Mesendoderm (in vitro differentiated cells): ENCODE data around the gene CCDC71.

Source experiments
- DNase-seq: peaks from one replicate; pipeline ENCODE4 v3.0.0; 2013
- H2AK5ac ChIP-seq: 2 replicates; pipeline ENCODE4 v1.6.1; 2013; ENCODE audit warnings: low read length, inconsistent platforms
- H2BK120ac ChIP-seq: 2 replicates; pipeline ENCODE4 v1.6.1; 2013; ENCODE audit warnings: low read depth, mild to moderate bottlenecking, low read length, moderate library complexity, mixed read lengths
- H2BK15ac ChIP-seq: replicated peaks from 2 replicates; pipeline ENCODE4 v1.6.1; 2013; ENCODE audit warnings: low read depth, mild to moderate bottlenecking, moderate library complexity
- H2BK5ac ChIP-seq: 2 replicates; pipeline ENCODE4 v1.6.1; 2013; ENCODE audit warnings: low read length, inconsistent platforms
- H3K18ac ChIP-seq: 2 replicates; pipeline ENCODE4 v1.6.1; 2013; ENCODE audit warnings: mild to moderate bottlenecking, low read length, mixed read lengths
- H3K23ac ChIP-seq: one replicate; pipeline ENCODE4 v1.6.1; 2013; ENCODE audit warnings: low read length
- H3K27ac ChIP-seq: 2 replicates; pipeline ENCODE4 v1.5.1; 2013; ENCODE audit warnings: low read depth, mild to moderate bottlenecking, inconsistent platforms, low read length, moderate library complexity
- H3K27me3 ChIP-seq: 2 replicates; pipeline ENCODE4 v1.6.1; 2013; ENCODE audit warnings: low read length, control low read depth, mild to moderate bottlenecking, inconsistent platforms; ENCODE audit not compliant: insufficient read depth, poor library complexity
- H3K36me3 ChIP-seq: 2 replicates; pipeline ENCODE4 v1.6.1; 2013; ENCODE audit warnings: low read length, inconsistent platforms; ENCODE audit not compliant: control insufficient read depth, insufficient read depth
- H3K4ac ChIP-seq: one replicate; pipeline ENCODE4 v1.6.1; 2013; ENCODE audit warnings: low read depth, mild to moderate bottlenecking, low read length, moderate library complexity
- H3K4me1 ChIP-seq: 2 replicates; pipeline ENCODE4 v1.6.1; 2013; ENCODE audit warnings: low read depth, low read length, inconsistent platforms; ENCODE audit not compliant: control insufficient read depth
- H3K4me2 ChIP-seq: 2 replicates; pipeline ENCODE4 v1.6.1; 2013; ENCODE audit warnings: low read length
- H3K4me3 ChIP-seq: 2 replicates; pipeline ENCODE4 v1.5.1; 2013; ENCODE audit warnings: mild to moderate bottlenecking, low read length
- H3K56ac ChIP-seq: one replicate; pipeline ENCODE4 v1.6.1; 2013; ENCODE audit warnings: low read length
- H3K79me1 ChIP-seq: 2 replicates; pipeline ENCODE4 v1.6.1; 2013; ENCODE audit warnings: low read length, inconsistent platforms
- H3K79me2 ChIP-seq: 2 replicates; pipeline ENCODE4 v1.6.1; 2013; ENCODE audit warnings: mild to moderate bottlenecking, low read length; ENCODE audit not compliant: control insufficient read depth, insufficient read depth
- H3K9ac ChIP-seq: 2 replicates; pipeline ENCODE4 v1.6.1; 2013; ENCODE audit warnings: low read length, inconsistent platforms
- H4K5ac ChIP-seq: one replicate; pipeline ENCODE4 v1.6.1; 2013; ENCODE audit warnings: low read length
- H4K8ac ChIP-seq: one replicate; pipeline ENCODE4 v1.6.1; 2013; ENCODE audit warnings: low read depth, mild to moderate bottlenecking, control low read depth, low read length, moderate library complexity
- WGBS: extraction: QIAGEN DNeasy Blood & Tissue Kit; methylation state at CpG from one replicate; pipeline ENCODE4 v1.1.7; 2013; ENCODE audit warnings: low lambda C conversion rate, missing lambda C conversion rate; ENCODE audit not compliant: insufficient coverage; ENCODE audit errors: extremely low coverage; 5-methylcytosine and 5-hydroxymethylcytosine counted together

CCDC71 gene

DNA sequence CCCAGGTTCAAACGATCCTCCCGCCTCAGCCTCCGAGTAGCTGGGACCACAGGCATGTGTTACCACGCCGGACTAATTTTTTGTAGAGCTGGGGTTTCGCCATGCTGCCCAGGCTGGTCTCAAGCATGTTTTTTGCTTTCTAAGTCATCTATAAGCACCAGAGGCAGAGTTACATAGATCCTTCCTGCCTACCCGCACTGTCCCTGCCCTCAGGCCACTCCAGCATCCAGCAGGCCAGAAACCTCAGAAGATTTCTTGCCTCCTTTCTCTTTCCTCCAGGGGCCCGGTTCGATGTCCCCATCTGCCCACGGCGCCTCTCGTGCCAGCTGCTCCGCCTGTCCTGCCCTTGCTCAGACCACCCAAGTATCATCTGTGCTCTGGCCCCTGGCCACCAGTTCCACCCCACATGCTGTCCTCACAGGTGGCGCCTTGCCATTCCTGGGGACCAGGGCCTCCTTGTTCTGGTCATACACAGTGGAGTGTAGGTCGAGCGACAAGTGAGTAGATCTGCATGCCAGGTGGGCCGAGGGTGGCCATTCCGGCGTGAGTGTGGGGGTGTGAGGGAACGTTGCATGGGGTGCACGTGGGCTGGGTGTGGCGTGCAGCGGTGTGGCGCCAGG, 32.6 kb upstream of the CCDC71 start:
- Histone ChIP-seq H3K79me2 (no peaks in the 10 kb centered on the region), H3K79me1 (no peaks in the 10 kb centered on the region), H3K9ac (no peak overlapping the region), H2AK5ac (no peak overlapping the region), H3K27me3 (no peaks in the 10 kb centered on the region), H3K27ac (no peak overlapping the region), H2BK5ac (no peak overlapping the region), H3K18ac (no peak overlapping the region), H3K36me3 (no peaks in the 10 kb centered on the region), H4K8ac (no peak overlapping the region), H3K4me2 (no peak overlapping the region), H2BK120ac (no peak overlapping the region), H3K4ac (no peak overlapping the region), H4K5ac (no peak overlapping the region), H3K23ac (no peak overlapping the region), H3K4me1 (no peaks in the 10 kb centered on the region), H3K56ac (no peak overlapping the region), H2BK15ac (no peak overlapping the region), H3K4me3 (no peak overlapping the region)
- no peak for DNase-seq
- WGBS = no CpG with 5 or more reads among the region's 24 CpGs

DNA sequence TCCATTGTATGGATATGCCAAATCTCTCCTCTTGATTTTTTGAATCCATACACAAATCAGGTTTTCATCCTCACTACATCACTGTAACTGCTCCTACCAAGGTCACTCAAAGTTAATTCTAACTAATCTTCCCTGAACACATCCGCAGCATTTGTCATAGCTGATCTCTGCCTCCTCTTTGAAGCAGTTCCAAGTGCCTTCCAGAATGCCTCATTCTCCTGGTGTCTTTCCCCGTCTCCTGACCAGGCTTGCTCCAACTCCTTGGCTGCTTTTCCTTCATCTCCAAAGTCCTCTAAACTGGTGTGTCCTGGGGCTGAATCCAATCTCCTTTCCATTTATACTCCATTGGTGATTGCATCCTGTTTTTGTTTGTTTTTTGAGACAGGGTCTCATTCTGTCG, 32.0 kb upstream of the CCDC71 start:
- Histone ChIP-seq H2BK15ac (no peak overlapping the region), H3K4ac (no peak overlapping the region), H2BK5ac (no peak overlapping the region), H3K23ac (no peak overlapping the region), H3K27me3 (no peaks in the 10 kb centered on the region), H3K79me2 (no peaks in the 10 kb centered on the region), H4K8ac (no peak overlapping the region), H3K18ac (no peak overlapping the region), H2AK5ac (no peak overlapping the region), H3K9ac (no peak overlapping the region), H3K36me3 (no peaks in the 10 kb centered on the region), H3K56ac (no peak overlapping the region), H2BK120ac (no peak overlapping the region), H3K27ac (no peak overlapping the region), H3K79me1 (no peaks in the 10 kb centered on the region), H3K4me2 (no peak overlapping the region), H4K5ac (no peak overlapping the region), H3K4me3 (no peak overlapping the region), H3K4me1 (no peaks in the 10 kb centered on the region)
- no CpG with 5 or more reads among the region's 3 CpGs for WGBS
- DNase-seq = no peak

DNA sequence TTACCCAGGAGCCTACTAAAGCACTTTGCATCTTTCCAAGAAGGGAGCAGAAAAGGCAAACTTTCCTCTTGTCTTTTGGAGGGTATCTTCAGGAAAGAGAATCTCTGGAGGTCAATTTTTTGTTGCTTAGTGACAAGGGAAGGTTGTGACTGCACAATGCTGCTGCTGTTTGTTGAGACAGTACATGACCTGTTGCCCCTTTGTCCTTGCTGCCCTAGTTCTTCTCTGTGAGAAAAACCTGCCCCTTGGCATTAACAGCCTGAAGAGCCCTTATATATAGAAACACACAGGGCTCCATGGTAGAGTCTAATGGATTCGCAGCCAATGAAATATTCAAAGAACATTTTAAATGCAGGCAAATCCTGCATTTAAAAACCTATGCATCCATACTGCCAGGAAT, 25.6 kb upstream of the CCDC71 start:
- Histone ChIP-seq H3K27me3 (no peaks in the 10 kb centered on the region), H3K27ac (no peak overlapping the region), H3K79me2 (no peaks in the 10 kb centered on the region), H3K18ac (no peak overlapping the region), H2AK5ac (no peak overlapping the region), H2BK15ac (no peak overlapping the region), H2BK120ac (no peak overlapping the region), H3K36me3 (no peaks in the 10 kb centered on the region), H3K4me2 (no peak overlapping the region), H3K4me1 (no peaks in the 10 kb centered on the region), H3K4ac (no peak overlapping the region), H2BK5ac (no peak overlapping the region), H4K5ac (no peak overlapping the region), H4K8ac (no peak overlapping the region), H3K23ac (no peak overlapping the region), H3K79me1 (no peaks in the 10 kb centered on the region), H3K4me3 (no peak overlapping the region), H3K9ac (no peak overlapping the region), H3K56ac (no peak overlapping the region)
- no CpG with 5 or more reads among the region's 1 CpG for WGBS
- no peak for DNase-seq

DNA sequence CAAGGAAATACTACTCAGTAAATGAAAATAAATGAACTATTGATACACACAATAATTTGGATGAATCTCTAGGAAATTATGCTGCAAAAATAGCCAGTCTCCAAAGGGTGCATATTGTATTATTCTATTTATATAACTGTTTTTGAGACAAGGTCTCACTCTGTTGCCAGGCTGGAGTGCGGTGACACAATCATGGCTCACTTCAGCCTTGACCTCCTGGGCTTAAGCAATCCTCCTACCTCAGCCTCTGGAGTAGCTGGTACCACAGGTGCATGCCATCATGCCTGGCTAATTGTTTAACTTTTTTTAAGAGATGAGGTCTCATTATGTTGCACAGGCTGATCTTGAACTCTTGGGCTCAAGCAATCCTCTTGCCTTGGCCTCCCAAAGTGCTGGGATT, 17.7 kb upstream of the CCDC71 start:
- Histone ChIP-seq H2BK120ac (no peak overlapping the region), H3K79me2 (no peaks in the 10 kb centered on the region), H4K5ac (no peak overlapping the region), H3K4me2 (no peak overlapping the region), H3K18ac (no peak overlapping the region), H3K56ac (no peak overlapping the region), H3K4ac (no peak overlapping the region), H2AK5ac (no peak overlapping the region), H3K27ac (no peak overlapping the region), H3K79me1 (no peaks in the 10 kb centered on the region), H3K27me3 (no peaks in the 10 kb centered on the region), H3K23ac (no peak overlapping the region), H3K9ac (no peak overlapping the region), H2BK5ac (no peak overlapping the region), H4K8ac (no peak overlapping the region), H2BK15ac (no peak overlapping the region), H3K36me3 (no peaks in the 10 kb centered on the region), H3K4me3 (no peak overlapping the region), H3K4me1 (no peaks in the 10 kb centered on the region)
- WGBS = no CpG with 5 or more reads among the region's 1 CpG
- no peak for DNase-seq

DNA sequence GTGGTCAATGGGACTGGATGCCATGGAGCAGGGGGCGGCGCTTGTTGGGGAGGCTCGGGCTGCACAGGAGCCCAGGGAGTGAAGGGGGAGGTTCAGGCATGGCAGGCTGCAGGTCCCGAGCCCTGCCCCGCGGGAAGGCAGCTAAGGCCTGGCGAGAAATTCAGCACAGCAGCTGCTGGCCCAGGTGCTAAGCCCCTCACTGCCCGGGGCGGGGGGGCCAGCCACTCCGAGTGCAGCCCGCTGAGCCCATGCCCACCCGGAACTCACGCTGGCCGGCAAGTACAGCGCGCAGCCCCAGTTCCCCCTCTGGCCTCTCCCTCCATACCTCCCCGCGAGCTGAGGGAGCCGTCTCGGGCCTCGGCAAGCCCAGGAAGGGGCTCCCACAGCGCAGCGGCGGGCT, 16.6 kb upstream of the CCDC71 start:
- no peak overlapping the region for H3K18ac ChIP-seq
- no peaks in the 10 kb centered on the region for H3K4me1 ChIP-seq
- H3K27me3 ChIP-seq = no peaks in the 10 kb centered on the region
- no peak overlapping the region for H4K5ac ChIP-seq
- H2AK5ac ChIP-seq = no peak overlapping the region
- no peaks in the 10 kb centered on the region for H3K79me2 ChIP-seq
- no peak overlapping the region for H2BK15ac ChIP-seq
- no peak overlapping the region for H3K9ac ChIP-seq
- no peak overlapping the region for H2BK120ac ChIP-seq
- H3K4me3 ChIP-seq = no peak overlapping the region
- no peak overlapping the region for H3K4ac ChIP-seq
- H3K4me2 ChIP-seq = no peak overlapping the region
- H3K36me3 ChIP-seq = no peaks in the 10 kb centered on the region
- no peak for DNase-seq
- WGBS = no CpG with 5 or more reads among the region's 24 CpGs
- no peak overlapping the region for H4K8ac ChIP-seq
- H3K79me1 ChIP-seq = no peaks in the 10 kb centered on the region
- H3K56ac ChIP-seq = no peak overlapping the region
- H3K27ac ChIP-seq = no peak overlapping the region
- no peak overlapping the region for H3K23ac ChIP-seq
- H2BK5ac ChIP-seq = no peak overlapping the region

DNA sequence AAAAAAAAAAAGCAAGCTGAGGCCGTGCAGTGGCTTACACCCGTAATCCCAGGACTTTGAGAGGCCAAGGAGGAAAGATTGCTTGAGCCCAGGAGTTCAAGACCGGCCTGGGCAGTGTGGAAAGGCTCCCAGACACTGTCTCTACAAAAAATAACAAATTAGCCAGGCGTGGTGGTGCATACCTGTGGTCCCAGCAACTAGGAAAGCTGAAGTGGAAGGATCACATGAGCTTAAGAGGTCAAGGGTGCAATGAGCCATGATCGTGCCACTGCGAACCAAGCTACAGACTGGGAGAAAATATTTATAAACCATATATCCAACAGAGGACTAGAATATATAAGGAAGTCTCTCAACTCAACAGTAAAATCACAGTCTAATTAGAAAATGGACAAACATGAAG, 15.2 kb upstream of the CCDC71 start:
- no peak overlapping the region for H2AK5ac ChIP-seq
- H2BK15ac ChIP-seq = no peak overlapping the region
- no peak overlapping the region for H3K23ac ChIP-seq
- no peak overlapping the region for H3K56ac ChIP-seq
- no peak overlapping the region for H3K27ac ChIP-seq
- H3K79me1 ChIP-seq = no peaks in the 10 kb centered on the region
- H3K79me2 ChIP-seq = no peaks in the 10 kb centered on the region
- H2BK120ac ChIP-seq = no peak overlapping the region
- no CpG with 5 or more reads among the region's 6 CpGs for WGBS
- no peak overlapping the region for H2BK5ac ChIP-seq
- DNase-seq = no peak
- no peak overlapping the region for H3K4ac ChIP-seq
- H3K36me3 ChIP-seq = no peaks in the 10 kb centered on the region
- H3K4me3 ChIP-seq = no peak overlapping the region
- H4K5ac ChIP-seq = no peak overlapping the region
- no peaks in the 10 kb centered on the region for H3K4me1 ChIP-seq
- no peak overlapping the region for H4K8ac ChIP-seq
- H3K18ac ChIP-seq = no peak overlapping the region
- H3K9ac ChIP-seq = no peak overlapping the region
- H3K4me2 ChIP-seq = no peak overlapping the region
- H3K27me3 ChIP-seq = no peaks in the 10 kb centered on the region
